Measurements from ENCODE around the gene CCL22. TPM values are rescaled to one million over a fixed set of nuclear protein-coding genes. Genes with fewer than 3 reads are reported as not detected.

Gene CCL22
- total RNA-seq, 1 experiment from 2014 or later = not detected

DNA sequence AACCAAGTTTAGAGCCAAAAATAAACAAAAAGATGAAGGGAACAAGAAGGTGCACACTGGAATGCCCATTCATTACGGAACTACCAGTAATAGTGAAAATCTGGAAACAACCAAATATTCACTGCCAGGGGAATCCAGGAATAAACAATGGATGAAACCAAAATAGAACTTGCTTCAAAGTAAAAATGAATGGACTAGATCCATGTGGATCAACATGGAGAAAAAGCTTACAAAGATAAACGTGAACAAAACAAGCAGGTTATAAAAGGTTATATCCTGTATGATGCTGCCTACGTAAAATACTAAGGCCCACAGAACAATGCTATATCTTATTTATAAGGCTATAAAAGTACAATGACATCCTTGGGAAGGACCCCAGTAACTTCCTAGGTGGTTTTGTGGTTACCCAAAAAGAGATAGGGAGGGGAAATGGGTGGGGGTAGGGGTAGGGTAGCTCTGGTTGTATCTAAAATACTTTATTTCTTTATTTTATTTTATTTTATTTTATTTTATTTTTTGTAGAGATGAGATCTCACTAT is 12.8 kb upstream of the CCL22 start:
- DNase-seq (ENCODE audit: low read depth) = no peak

DNA sequence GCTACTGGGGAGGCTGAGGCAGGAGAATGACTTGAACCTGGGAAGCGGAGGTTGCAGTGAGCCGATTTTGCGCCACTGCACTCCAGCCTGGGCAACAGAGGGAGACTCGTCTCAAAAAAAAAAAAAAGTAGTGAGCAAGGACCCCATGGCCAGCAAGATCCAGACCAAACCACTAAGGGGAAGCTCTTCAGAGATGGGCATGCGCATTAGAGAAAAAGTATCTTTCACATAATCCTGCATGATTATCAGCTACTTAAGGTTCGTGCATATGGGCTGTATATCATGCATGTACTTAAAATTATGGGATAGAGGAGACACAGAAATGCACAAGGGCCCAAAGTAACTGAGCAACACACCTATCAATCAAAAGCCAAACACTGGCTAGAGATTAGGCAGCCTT is 10.7 kb upstream of the CCL22 start:
- DNase-seq (ENCODE audit: low read depth) = no peak

DNA sequence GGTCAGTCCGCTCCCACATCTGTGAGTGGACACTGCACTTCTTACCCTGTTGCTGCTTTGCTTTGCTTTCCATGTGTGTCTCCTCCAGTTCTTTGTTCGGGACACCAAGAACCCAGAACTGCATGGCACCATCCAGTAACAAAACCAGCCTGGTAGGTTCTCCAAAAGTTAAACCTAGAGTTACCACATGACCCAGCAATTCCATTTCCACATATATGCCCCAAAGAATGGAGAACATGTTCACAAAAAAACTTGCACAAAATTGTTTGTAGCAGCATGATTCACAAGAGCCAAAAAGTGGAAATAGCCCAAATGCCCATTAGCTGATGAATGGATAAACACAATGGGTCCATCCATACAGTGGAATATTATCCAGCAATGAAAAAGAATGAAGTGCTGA is 10.3 kb upstream of the CCL22 start:
- no peak for DNase-seq (ENCODE audit: low read depth)

DNA sequence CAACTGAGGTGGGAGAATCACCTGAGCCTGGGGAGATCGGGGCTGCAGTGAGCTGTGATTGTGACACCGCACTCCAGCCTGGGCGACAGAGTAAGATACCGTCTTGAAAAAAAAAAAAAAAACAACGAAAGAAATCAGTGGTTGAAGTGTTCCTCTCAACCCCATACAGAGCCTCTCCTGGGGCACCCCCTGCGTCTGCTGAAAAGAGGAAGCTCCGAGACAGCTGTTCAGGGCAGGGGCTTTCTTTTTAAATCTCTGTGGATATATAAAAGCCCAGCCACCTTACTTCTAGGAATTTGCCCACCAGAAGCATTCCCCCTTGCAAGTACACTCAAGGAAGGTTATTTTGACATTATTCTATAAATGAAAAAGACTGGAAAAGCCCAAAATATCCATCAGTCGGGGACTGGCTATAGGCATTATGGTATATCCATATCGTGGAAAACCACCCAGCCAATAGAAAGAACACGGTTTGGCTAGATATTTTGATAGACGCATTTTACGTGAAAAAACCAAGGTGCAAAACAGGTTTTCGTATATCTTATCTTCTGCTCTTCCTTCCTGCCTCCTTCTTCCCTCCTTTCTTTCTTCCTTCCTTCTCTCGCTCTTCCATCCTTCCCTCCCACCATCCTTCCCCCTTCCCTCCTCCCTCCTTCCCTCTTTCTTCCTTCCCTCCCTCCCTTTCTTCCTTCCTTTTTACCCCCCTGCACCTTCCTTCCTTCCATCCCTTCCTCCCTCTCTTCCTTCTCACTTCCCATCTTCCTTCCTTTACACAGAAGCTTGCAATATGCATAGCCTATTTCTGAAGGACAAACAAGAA is 9.2 kb upstream of the CCL22 start:
- no peak for DNase-seq (ENCODE audit: low read depth)

DNA sequence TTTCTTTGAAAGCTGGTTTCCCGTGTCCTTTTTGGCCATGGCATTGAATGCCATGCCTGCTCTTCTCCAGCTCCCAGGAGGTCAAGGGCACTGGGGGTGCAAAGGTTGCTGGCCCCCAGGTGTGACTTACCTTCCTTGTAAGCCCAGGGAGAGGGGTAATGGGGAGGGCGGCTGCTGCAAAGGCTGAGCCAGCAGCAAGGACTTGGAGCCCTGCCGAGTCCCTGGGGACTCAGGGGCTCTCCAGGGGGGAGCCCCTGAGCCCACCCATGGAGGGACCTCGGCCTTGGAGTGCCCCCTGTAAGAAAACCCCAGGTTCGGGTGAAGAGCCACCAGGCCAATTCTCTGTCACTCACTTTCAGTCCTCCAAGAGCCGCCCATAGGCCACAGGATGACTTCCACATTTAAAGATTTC is 5.9 kb upstream of the CCL22 start:
- no peak for DNase-seq (ENCODE audit: low read depth)

DNA sequence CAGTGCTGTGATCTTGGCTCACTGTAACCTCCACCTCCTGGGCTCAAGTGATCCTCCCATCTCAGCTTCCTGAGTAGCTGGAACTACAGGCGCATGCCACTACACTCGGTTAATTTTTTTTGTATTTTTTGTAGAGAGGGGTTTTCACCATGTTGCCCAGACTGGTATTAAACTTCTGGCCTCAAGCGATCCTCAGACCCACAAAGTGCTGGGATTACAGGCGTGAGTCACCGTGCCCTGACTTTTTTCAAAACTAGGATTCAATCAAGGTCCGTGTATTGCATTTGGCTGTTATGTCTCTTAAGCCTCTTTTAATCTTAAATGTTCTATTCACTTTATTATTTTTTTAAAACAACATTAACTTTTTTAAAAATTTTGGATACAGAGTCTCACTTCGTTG is 4.3 kb upstream of the CCL22 start:
- DNase-seq (ENCODE audit: low read depth) = peak; percentile 30

DNA sequence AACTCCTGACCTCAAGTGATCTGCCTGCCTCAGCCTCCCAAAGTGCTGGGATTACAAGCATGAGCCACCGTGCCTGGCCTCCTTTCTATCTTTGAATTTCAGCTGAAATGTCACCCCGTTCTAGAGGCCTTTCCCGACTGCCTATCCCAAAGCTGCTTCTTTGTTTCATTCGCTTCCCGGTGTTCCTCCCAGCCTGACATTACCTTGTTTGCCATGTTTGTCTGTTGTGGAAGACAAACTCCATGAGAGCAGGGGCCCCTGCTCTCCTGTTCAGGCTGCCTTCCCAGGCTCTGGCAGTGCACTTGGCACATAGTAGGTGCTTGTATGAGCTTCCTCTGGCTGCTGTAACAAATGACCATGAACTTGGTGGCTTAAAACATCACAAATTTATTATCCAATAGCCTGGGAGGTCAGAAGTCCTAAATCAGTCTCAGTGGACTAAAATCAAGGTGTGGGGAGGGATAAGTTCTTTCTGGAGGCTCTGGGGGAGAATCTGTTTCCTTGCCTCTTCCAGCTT is 2.6 kb upstream of the CCL22 start:
- no peak for DNase-seq (ENCODE audit: low read depth)

DNA sequence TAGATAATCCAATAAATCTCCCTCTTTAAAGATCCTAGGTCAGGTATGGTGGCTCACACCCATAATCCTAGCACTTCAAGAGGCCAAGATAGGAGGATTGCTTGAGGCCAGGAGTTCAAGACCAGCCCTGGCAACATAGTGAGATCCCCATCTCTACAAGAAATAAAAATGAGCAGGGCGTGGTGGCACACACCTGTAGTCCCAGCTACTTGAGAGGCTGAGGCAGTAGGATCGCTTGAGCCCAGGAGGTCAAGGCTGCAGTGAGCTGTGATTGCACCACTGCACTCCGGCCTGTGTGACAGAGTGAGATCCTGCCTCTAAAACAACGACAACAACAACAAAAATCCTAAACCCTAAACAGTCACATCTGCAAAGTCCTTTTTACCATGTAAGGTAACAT is 2.0 kb upstream of the CCL22 start:
- DNase-seq (ENCODE audit: low read depth) = no peak

DNA sequence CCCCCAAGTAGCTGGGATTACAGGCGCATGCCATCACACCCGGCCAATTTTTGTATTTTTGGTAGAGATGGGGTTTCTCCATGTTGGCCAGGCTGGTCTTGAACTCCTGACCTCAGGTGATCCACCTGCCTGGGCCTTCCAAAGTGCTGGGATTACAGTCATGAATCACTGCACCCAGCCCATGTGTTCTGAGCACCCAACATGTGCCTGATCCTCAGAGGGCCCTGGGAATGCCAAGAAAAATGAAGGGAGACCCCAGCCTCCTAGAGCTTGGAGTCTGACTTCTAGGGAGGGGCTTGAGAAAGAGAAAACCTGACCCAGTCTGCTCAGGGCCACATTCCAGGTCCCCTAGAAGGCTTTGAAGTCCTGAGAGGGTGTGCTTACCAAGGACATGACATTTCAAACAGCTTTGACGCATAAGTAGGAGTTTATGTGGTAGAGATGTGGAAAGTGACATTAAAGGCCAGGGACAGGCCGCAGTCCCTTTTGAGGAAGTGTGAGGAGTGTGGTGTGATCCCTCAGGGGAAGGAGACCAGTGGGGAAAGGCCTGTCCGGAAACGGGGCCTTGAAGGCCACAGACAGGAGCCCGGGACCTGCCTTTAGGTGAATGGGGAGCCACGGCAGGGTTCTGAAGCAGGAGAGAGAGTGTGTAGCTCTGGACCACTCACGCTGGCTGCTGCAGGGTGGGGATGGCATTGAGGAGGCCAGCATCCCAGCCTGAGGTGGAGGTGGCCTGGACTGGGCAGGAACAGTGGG is 1.1 kb upstream of the CCL22 start:
- no peak for DNase-seq (ENCODE audit: low read depth)

DNA sequence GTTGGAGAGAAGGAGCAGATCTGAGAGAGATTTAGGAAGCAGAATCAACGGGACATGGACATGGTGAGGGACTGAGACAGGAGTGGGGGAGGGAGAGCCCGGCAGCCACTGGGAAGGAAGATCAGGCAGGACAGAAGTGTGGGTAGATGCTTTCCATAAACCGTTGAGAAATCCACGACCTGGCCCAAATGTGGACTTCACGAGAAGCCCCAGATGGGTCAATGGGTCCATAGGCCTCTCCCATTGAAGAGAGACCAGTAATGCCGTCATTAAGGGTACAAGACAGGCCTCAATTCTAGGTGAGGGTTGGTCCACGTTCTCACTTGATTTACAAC is 530 bp upstream of the CCL22 start:
- DNase-seq (ENCODE audit: low read depth) = no peak

DNA sequence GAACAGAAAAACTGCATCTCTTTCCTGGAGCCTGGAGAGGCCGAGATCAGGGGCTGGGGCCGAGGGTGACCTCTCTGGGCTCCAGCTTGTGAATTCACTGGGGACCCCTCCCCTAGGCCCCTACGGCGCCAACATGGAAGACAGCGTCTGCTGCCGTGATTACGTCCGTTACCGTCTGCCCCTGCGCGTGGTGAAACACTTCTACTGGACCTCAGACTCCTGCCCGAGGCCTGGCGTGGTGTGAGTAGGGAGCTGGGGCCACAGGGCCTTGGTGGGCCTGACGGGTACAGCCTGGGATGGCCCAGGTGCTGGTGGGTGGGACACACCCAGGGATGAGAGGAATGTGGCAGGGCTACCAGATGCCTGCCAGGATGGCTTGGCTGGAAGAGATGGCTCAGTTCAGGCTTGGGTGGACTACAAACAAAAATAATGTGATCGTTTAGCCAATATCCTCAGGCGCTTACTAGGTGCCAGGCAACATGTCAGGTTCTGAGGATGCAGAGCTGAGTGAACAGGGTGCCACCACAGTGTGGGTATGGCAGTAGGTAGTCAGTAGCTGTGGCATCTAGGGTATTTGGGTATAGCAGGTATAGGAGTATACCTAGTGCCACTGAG is 1.8 kb downstream of the CCL22 start:
- no peak for DNase-seq (ENCODE audit: low read depth)

DNA sequence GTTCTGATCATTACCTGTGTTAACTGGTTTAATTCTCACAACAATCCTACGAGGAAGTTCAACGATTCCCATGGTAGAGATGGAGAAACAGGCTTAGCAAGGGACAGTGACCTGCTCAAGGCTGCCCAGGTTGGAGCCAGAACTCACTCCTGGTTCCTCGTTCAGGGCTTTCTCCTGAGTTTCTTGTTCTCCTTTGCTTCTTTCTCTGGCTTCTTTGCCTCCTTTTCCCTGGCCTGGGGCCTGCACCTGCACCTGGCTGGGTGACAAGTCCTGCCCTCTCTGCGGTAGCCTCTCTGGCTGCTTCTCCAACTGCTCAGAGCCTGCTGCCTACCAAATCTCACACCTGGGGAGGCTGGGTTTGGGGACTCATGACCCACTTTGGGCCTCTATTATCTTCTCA is 2.8 kb downstream of the CCL22 start:
- no peak for DNase-seq (ENCODE audit: low read depth)

DNA sequence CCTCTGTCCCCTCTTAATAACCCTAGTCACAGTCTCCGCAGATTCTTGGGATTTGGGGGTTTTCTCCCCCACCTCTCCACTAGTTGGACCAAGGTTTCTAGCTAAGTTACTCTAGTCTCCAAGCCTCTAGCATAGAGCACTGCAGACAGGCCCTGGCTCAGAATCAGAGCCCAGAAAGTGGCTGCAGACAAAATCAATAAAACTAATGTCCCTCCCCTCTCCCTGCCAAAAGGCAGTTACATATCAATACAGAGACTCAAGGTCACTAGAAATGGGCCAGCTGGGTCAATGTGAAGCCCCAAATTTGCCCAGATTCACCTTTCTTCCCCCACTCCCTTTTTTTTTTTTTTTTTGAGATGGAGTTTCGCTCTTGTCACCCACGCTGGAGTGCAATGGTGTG is 5.6 kb downstream of the CCL22 start:
- DNase-seq (ENCODE audit: low read depth) = no peak

DNA sequence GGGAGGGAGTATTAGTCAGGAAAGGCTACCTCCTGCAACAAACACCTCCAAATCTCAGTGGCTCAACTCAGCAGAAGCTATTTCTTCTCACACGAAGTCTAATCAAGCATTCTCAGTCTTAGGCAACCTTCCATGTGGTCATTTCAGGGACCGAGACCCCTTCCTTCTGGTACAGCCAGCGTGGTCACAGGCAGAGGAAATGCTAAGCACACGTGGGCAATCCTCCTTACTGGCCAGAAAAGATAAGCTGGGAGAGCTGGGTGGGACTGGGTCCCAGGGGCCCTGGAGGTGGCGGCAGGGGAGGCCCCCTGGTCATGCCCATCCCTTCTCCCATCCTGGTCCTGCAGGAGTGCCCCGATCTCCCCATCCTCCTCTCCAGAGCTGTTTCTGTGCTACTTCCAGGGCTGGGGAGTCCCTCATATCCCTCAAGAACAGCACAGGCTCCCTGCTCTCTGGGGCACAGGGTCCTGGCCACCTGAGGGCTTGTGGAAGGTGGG is 8.0 kb downstream of the CCL22 start:
- DNase-seq (ENCODE audit: low read depth) = no peak

DNA sequence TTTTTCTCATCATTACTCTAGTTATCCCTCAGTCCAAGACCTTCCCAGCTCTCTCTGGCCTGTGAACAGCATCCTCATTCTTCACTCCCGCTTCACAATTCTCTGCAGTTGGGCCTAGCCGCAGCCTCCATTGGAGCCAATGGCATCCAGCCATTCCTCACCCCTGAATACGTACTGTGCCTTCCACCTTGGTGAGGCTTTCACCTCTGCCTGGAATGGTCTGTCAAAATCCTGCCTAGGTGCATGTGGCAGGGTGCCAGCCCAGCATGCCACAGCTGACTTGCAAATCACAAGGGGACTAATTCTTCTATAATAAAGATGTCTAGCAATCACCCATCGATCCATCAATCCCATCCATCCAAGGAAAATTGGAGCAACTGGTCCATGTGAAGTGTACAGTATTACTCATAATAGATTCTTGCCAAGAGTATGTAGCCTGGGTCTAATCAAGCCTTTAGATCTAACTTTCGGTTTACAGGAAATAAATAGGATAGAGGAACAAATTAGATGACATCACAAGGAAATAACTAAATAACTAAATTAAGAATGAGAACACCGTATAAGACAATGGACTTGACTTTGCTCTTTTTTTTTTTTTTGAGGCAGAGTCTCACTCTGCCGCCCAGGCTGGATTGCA is 8.7 kb downstream of the CCL22 start:
- no peak for DNase-seq (ENCODE audit: low read depth)

DNA sequence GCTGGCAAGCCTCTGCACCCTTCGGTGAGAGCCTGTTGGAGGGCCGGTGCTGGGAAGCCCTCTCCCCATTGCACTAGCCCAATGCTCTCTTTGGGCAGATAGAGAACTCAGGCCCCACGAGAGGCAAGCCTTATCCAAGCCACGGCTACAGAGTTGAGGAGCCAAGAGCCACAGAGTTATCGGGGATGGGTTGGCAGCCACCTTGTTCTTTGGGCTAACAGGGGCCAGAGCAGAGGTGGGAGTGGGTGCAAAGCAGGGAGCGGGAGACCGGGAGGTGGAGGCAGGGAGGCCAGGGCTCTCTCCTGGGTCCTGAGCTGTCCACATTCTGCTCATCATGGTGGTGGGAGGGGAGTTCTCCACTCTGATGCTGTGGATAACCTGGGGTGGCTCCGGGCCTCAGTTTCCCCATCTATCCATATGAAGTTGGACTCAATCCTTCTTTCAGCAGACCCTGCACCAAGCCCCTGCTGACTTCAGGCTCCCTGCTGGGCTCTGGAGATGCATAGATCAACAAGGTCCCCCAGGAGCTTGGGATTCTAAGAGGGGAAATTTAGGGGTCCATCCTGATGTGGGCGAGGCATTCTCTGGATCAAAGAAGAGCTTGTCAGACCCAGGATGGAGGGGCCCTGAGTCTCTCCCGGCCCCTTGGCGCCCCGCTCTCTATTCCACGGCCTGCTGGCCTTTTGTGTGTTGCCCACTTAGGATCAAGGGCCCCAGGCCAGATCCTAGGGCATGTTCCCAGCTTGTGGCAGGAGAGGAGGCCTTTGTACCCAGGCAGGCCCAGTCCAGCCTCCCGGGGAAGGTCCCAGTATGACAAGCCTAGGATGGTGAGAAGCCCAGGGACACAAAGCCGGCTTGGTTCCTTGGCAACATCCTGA is 13.2 kb downstream of the CCL22 start:
- DNase-seq (ENCODE audit: low read depth) = no peak

DNA sequence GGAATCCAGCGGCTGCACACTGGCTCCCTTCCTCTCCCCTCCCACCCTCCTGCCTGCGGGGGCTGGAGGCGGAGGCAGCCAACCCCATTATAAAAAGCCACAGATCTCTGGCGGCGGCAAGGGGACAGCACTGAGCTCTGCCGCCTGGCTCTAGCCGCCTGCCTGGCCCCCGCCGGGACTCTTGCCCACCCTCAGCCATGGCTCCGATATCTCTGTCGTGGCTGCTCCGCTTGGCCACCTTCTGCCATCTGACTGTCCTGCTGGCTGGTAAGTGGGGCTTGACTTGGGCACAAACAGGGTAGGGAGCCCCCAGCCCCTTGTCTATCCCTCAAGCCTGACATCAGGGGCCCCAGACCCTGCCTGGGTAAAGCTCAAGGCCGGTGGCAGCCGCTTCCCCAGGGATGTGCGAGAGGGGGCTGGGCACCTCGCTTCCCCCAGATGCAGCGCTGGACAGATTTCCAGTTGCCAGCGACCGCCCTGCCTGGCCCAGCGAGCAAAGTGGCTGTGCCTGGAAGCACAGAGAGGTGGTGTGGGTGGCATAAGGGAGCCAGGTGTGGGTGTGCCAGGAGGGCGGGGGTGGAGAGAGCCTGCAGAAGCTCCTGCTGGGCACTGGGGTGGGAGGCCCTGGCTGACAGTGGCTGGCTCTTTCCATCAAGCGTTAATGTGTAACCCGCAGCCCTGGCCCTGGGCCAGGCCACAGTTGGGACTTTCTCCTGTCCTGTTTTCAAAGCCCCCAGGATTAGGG is 14.0 kb downstream of the CCL22 start, which contains the start of gene CX3CL1:
CX3CL1 (plus strand) TSS at position 119 of the 745 bp plus-strand sequence; CDS start at position 198, 79 bp downstream.
- peak; percentile 37 for DNase-seq (ENCODE audit: low read depth)

DNA sequence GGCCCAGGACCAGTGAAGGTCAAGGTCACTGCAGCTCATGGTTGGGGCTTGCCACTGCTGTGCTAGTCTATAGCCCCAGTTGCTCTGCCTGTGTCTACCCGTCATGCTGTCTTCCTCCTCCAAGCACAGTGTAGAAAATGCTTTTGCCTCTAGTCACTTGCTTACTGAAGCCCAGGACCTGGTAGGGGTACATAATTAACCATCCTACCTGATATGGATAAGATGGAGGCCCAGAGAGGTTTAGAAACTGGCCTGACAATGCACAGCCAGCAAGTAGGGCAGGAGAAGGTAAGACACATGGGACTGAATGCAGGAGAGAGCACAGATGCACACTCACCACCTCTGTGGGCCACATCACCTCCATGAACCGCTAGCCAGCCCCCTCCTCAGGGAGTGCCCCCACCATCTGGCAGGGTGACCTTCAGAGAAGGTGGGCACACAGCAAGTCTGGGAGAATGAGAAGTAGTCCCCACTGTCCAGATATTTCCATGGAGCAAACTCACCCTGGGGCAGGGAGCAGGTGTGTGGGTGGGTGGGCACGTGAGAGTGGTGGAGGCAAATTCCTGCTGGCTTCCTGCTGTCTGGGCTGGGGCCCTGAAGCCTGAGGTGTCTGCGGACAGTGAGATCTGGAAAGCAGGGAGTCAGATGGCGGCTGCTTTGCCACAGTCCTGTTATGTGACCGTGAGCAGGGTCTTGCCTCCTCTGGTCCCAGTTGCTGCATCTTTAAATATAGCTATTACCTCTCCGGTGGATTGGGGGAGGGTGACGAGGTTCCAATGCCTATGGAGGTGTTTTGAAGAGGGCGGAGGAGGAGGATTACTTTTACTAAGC is 14.7 kb downstream of the CCL22 start:
- no peak for DNase-seq (ENCODE audit: low read depth)
